GM18867 (cell line): ENCODE data around the gene ADGRD2.

Experiments used
- ATAC-seq: cut with Tn5 transposase; IDR thresholded peaks from one replicate; pipeline ENCODE4 v1.9.1; 2021; ENCODE audit warnings: mild to moderate bottlenecking, moderate library complexity; ENCODE audit not compliant: unreplicated experiment

The ADGRD2 gene

DNA sequence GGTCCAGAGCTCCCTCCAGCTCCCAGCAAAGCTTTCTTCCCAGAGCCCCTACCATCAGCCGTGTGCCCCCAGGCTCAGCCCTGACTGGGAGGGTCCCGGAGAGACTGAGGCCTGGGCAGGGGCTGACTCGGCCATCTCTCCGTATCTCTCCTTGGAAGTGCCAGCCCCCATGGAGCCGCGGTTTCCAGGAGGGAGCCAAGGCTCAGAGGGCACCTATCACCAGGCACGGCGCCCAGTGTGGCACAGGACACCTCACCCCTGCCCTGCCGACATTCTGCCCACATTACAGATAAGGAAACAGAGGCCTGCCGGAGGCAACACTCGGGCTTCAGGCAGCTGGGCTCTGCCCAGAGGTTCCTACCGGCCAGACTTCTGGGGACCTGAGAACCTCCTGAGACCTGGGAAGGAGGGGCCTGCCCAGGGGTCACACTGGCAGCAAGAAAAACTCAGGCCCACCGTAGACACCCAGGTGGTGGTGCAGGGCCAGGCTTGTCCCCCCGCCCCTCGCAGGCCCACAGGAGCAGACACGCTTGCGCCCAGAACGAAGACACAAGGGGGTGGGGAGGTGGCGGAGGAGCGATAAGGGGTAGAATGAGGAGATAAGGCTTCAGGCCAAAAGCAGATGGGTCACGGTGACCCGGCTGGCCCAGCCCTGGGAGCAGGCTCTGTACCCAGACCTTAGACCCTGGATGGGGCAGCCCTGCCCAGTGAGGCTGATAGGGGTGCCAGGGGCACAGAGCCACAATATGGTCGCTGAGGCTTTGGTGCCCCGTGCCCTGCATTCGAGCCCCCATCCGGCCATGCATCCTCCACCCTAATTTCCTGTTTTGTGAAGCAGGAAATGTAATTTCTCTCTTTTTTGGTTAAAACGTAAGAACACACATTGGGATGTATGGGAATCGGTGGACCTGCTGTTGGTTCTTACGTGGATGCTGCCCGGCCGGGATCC, 45.1 kb downstream of the ADGRD2 start:
- ATAC-seq, result no peak

GRCh38 chr9:124496075-124496449, 45.8 kb downstream of the ADGRD2 start:
- ATAC-seq, result no peak

DNA sequence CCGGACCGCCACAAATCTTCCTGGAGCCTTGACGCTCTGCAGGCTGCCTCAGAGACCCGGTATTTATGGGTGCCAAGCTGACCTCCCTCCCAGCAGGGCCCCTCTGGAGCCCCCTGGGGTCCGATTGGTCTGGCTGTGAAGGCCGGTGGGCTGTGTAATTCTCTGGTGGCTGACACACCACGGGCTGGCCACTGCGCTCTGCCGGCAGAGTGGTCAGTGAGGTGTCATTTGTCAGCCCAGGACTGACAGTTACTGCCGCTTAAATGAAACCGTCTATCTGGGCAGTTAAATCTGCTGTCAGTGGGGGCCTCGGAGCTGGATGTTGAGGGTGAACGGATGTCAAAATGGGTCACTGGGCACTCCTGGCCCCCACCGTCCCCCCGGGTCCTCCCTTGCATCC, 46.2 kb downstream of the ADGRD2 start:
- ATAC-seq, result no peak

- no peak for ATAC-seq
Measured at GRCh38 chr9:124497441-124497840, 47.2 kb downstream of the ADGRD2 start.

DNA sequence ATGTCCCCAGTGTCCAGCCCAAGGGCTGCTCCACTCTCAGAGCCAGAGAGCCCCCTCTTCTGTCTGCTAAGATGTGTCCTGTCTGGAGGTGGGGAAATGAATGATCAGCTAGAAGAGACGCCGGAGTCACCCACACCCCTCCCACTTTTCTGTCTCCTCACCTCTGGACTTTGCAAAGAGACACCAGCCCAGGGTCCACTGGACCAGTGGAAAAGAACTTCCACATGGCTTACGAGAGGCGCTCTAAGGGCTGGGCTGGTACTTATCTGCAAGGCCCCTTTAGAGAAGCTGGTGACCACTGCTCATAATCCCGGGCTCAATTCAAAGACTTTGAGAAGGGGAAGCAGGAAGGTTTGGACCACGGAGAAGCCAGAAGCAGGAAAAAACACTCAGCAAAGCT, 47.8 kb downstream of the ADGRD2 start:
- ATAC-seq, result no peak

GRCh38 chr9:124498499-124499146, 48.4 kb downstream of the ADGRD2 start:
- ATAC-seq, result no peak

- no peak for ATAC-seq
Measured at GRCh38 chr9:124499216-124499615, 49.0 kb downstream of the ADGRD2 start.

DNA sequence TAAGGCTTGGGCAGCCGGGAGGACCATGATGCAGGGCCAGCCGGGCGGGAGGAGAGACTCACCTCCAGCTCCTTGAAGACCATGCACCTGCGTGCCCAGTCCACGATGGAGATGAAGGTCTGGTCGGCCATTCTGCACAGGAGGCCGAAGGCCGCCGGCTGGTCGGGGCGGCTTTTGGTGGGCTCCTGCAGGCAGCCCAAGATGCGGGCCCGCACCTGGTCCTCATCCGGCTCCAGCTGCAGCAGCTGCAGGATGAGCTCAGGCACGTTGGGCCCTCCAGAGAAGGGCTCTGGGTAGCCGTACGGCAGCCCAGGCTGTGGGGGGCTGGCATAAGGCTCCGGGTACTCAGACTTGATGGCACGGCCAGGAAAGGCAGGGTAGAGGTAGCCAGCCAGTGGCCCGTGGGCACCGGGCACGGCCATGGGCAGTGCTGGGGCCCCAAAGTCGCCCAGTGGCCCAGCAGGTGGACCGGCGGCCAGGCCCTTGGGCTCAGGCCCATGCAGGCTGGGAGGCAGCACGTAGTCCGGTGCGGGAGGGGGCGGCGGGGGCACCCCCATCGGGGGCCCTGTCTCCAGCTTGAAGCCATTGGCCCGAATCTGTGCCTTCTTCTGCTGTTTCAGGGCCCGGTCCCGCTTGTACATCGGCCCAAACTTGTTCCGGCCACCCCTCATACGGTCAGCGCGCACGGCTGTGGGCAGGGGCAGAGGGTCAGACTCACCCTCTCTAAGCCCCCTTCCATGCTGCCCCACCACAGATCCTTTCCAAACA, 50.0 kb downstream of the ADGRD2 start:
- ATAC-seq, result no peak

GRCh38 chr9:124500796-124501611, 50.8 kb downstream of the ADGRD2 start:
- ATAC-seq, result no peak

- ATAC-seq, result no peak
Measured at GRCh38 chr9:124501771-124502320, 51.6 kb downstream of the ADGRD2 start.

DNA sequence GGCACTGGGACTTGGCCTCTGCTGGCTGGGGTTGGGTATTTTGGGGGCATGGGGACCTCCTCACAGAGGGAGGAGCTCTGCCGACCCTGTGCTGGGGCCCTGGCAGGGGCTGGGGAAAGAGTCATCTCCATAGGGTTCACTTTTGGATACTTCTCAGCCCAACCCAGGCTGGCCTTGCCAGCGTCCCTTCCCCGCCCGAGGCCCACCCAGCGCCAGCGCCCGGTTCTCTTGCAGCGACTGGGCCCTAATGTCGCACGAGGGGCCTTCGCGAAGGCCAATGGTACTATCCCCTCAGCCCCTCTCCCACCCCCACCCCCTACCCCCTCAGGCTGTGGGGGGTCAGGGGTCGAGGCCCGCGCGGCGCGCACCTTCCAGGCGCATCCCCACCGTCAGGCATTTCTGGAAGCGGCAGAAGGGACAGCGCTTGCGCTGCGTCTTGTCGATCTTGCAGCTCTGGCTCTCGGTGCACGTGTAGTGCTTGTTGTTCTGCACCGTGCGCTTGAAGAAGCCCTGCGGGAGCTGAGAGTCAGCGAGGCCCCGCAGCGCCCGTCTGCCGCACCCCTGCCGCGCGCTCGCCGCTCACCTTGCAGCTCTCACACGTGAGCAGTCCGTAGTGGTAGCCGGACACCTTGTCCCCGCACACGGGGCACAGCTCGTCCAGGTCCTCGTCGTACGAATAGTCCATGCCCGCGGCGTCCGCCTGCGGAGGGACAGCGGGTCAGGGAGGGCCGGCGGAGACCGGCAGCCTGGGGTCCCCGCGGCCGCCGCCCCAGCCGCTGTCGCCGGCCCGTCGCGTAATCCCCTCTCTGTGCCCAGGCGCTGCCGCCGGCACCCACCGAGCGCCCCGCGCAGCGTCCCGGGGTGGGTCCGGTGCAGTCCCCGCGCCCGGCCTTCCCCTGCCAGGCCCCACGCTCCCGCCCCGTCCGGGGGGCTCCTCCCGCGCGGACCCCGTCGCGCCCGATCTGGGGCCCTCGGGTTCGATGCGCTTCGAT, 52.8 kb downstream of the ADGRD2 start:
- ATAC-seq, result no peak

GRCh38 chr9:124503713-124504529, 53.7 kb downstream of the ADGRD2 start:
- no peak for ATAC-seq

GRCh38 chr9:124504530-124505005, 54.3 kb downstream of the ADGRD2 start:
- ATAC-seq, result no peak

DNA sequence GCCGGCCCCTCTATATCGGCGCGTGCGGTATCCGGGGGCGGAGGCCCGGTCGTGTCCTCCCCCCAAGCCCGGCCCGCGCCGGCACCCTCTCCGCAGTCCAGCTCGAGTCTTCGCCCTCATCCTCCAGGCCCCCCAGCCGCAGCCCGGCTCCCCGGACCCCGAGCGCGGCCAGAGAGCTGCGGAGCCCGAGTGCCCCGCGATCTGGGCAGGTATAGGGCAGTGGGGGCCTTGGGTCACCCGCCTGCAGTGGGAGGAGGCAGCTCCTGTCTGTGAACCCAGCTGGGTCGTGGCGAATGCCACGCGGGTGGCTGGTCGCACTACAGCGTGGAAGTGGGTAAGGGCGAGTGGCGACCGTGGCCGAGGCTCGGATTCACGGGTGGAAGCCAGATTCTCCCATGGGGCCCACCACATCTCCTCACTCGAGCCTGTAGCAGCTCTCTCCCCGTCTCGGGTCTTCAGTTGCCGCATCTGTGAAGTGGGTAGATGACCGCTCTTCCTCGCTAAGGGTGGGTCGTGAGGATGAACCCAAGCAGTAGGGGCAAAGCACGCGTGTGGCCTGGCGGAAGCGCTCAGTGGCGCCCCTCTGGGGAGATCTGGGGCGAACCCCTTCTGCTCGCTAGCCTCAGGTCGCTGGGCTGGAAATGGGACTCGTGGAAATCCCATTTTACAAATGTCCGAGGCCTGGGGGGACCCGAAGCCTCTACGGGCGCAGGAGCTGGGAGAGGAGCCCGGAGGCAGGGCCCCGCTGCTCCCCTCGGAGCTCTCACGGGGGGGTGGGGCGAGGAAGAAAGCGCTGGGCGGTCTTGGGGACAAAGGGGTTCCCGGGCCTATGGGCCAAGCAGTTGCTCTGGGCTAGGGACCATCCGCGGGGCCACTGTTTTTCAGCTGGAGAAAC, 55.0 kb downstream of the ADGRD2 start:
- ATAC-seq, result no peak

DNA sequence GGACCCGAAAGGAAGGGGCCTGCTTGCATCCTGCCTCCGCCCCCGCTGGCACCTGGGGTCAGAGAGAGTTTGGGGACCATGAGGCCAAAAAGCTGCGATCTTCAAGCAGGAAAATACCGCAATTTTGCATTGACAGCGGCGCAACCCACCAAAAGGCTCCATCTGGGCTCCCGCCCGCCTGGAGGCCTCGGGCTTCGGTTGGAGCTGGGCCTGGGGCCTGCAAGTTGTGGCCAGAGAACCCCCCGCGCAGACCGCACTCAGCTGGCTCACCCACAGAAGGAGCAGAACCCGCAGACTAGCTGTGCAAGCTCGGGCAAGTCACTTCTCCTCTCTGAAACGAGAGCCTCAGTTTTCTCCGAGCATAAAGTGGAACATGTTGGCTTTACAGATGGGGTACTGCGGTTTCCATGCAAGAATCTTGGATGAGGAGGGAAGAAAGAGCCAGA, 55.7 kb downstream of the ADGRD2 start:
- ATAC-seq, result no peak

- ATAC-seq, result no peak
Measured at GRCh38 chr9:124506433-124506832, 56.2 kb downstream of the ADGRD2 start.
